Neutrophil (primary cell): ENCODE results near the gene TMED3.

Source experiments
- H3K27ac ChIP-seq: fragments of 200-600 bp; sonication (generic); 2 replicates; pipeline ENCODE4 v1.5.1; 2016; ENCODE audit warnings: mild to moderate bottlenecking, moderate library complexity
- H3K27me3 ChIP-seq: fragments of 200-600 bp; sonication (generic); 2 replicates; pipeline ENCODE4 v1.6.0; 2016; ENCODE audit warnings: mild to moderate bottlenecking
- H3K36me3 ChIP-seq: fragments of 200-600 bp; sonication (generic); 2 replicates; pipeline ENCODE4 v1.5.1; 2017
- H3K4me1 ChIP-seq, 2 experiments: fragments of 200-600 bp in 1 of 2; sonication (generic) in 1 of 2; 1 replicate in 1 of 2; 2 replicates in 1 of 2; pipeline versions ENCODE4 v1.5.1 to v1.6.1; 2013 to 2016; ENCODE audit warnings: low read depth in 1 of 2, low read length in 1 of 2, mild to moderate bottlenecking in 1 of 2, moderate library complexity in 1 of 2; ENCODE audit not compliant: control insufficient read depth in 1 of 2, insufficient read depth in 1 of 2
- H3K4me3 ChIP-seq, 2 experiments: fragments of 200-600 bp in 1 of 2; sonication (generic) in 1 of 2; 1 replicate in 1 of 2; 2 replicates in 1 of 2; pipeline ENCODE4 v1.5.1; 2013 to 2016; ENCODE audit warnings: low read depth in 1 of 2, low read length in 1 of 2, mild to moderate bottlenecking in 1 of 2, moderate library complexity in 1 of 2
- H3K9me3 ChIP-seq: fragments of 200-600 bp; sonication (generic); 2 replicates; pipeline ENCODE4 v1.5.1; 2016
- CTCF ChIP-seq: fragments of 200-600 bp; sonication (generic); IDR thresholded peaks from 2 replicates; pipeline ENCODE4 v1.5.1; 2016; ENCODE audit warnings: antibody characterized with exemption

The TMED3 gene

GRCh38 chr15:79310985-79311900, at the start of gene TMED3:
TSS of gene TMED3 (plus strand) at chr15:79311112. CDS start at chr15:79311250, 138 bp downstream.
- Histone ChIP-seq H3K4me1 (peaks cover 12 to 17% of the 10 kb centered on the region in 2 experiments), H3K4me3 (peak within 1 kb of the TSS; percentile 68 to 70), H3K36me3 (peaks cover 25% of the 10 kb centered on the region), H3K9me3 (no peaks in the 10 kb centered on the region), H3K27ac (no peak within 1 kb of the TSS), H3K27me3 (peaks cover 56% of the 10 kb centered on the region)
- TF ChIP-seq CTCF: no peak

GRCh38 chr15:79261836-79262235, 49.1 kb upstream of the TMED3 start:
- H3K4me1 ChIP-seq: no peaks in the 10 kb centered on the region
- H3K27me3 ChIP-seq: peaks cover 22% of the 10 kb centered on the region
- no peaks in the 10 kb centered on the region for H3K36me3 ChIP-seq
- no peak overlapping the region for H3K4me3 ChIP-seq
- TF ChIP-seq CTCF: no peak
- no peaks in the 10 kb centered on the region for H3K9me3 ChIP-seq
- H3K27ac ChIP-seq: no peak overlapping the region

- Histone ChIP-seq H3K27ac (no peak overlapping the region), H3K36me3 (no peaks in the 10 kb centered on the region), H3K4me1 (no peaks in the 10 kb centered on the region), H3K9me3 (no peaks in the 10 kb centered on the region), H3K27me3 (peaks cover 45% of the 10 kb centered on the region), H3K4me3 (no peak overlapping the region)
- TF ChIP-seq CTCF: no peak
These were observed 45.7 kb upstream of the TMED3 start for GRCh38 chr15:79265167-79265566.

GRCh38 chr15:79265987-79266579, 44.8 kb upstream of the TMED3 start:
- no peaks in the 10 kb centered on the region for H3K36me3 ChIP-seq
- H3K4me1 ChIP-seq: no peaks in the 10 kb centered on the region
- H3K27me3 ChIP-seq: peaks cover 53% of the 10 kb centered on the region
- no peaks in the 10 kb centered on the region for H3K9me3 ChIP-seq
- no peak overlapping the region for H3K27ac ChIP-seq
- H3K4me3 ChIP-seq: no peak overlapping the region
- TF ChIP-seq CTCF: no peak

- Histone ChIP-seq H3K27ac (no peak within 1 kb of the TSS), H3K4me3 (no peak within 1 kb of the TSS), H3K36me3 (no peaks in the 10 kb centered on the region), H3K27me3 (peaks cover 96% of the 10 kb centered on the region), H3K9me3 (no peaks in the 10 kb centered on the region), H3K4me1 (no peaks in the 10 kb centered on the region)
- TF ChIP-seq CTCF: no peak
These were observed 28.3 kb upstream of the TMED3 start, which contains the start of gene ANKRD34C for GRCh38 chr15:79282371-79283251. TSS of gene ANKRD34C (plus strand) at chr15:79282722. CDS start at chr15:79293285, 10,563 bp downstream.
